Mesodermal cell (in vitro differentiated cells): ENCODE data around the gene TYW1.
"Not testable (repeated sequence)": the region's sequence is repeated elsewhere in the genome, so short reads cannot be mapped to it uniquely, and the experiment has no call there.

Source experiments
- H3K27ac ChIP-seq: 2 replicates; pipeline ENCODE4 v1.7.0; 2013; ENCODE audit warnings: mild to moderate bottlenecking, low read depth, low read length, moderate library complexity; ENCODE audit not compliant: severe bottlenecking
- H3K36me3 ChIP-seq: 2 replicates; pipeline ENCODE4 v1.7.1; 2013; ENCODE audit warnings: mild to moderate bottlenecking, low read length, moderate library complexity; ENCODE audit not compliant: control insufficient read depth, insufficient read depth
- H3K4me1 ChIP-seq: one replicate; pipeline ENCODE4 v1.7.1; 2013; ENCODE audit warnings: mild to moderate bottlenecking, low read length; ENCODE audit not compliant: insufficient read depth, control insufficient read depth, poor library complexity, severe bottlenecking
- H3K4me3 ChIP-seq: 2 replicates; pipeline ENCODE4 v1.7.0; 2013; ENCODE audit warnings: low read length, control low read depth, mild to moderate bottlenecking; ENCODE audit not compliant: insufficient read depth, poor library complexity, severe bottlenecking; ENCODE audit errors: extremely low read depth
- H3K9me3 ChIP-seq: 2 replicates; pipeline ENCODE4 v1.7.1; 2013; ENCODE audit warnings: mild to moderate bottlenecking, low read length, moderate library complexity; ENCODE audit not compliant: control insufficient read depth
- WGBS, 2 experiments: methylation state at CpG; one replicate each; pipeline ENCODE4 v1.1.5; 2013; ENCODE audit warnings: missing lambda C conversion rate in 2 of 2; ENCODE audit not compliant: insufficient coverage in 2 of 2; 5-methylcytosine and 5-hydroxymethylcytosine counted together

Gene TYW1

DNA sequence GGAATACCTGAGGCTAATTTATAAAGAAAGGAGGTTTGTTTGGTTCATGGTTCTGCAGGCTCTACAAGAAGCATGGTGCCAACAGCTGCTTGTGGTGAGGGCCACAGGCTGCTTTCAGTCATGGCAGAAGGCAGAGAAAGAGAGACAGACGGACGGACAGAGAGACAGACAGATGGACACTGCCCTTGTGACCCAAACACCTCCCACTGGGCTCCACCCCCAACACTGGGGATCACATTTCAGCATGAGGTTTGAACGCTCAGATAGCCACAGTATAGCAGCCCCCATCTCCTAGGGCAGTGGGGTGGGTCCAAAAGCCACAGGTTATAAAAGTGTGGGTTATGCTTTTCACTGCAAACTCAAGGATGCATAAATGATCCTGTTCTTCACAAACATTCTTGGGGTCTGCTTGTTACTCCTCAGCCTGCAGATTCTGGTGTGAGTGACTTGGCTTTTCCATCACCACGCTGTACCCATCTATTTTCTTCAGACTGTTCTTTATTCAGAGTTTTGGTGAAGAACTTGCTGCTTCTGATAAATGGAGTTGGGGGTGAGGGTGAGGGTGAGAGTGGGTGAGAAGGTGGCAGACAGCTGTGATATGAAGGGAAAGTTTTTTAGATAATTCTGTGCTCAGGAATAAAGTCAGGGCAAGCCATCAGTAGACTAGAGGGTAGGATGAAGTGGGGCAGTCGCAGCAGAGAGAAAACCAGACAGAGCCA, 194.5 kb downstream of the TYW1 start:
- H3K9me3 ChIP-seq, H3K36me3 ChIP-seq, H3K4me1 ChIP-seq, H3K27ac ChIP-seq, H3K4me3 ChIP-seq: not testable (repeated sequence)
- no CpG with 5 or more reads among the region's 5 CpGs for WGBS, 2 experiments

DNA sequence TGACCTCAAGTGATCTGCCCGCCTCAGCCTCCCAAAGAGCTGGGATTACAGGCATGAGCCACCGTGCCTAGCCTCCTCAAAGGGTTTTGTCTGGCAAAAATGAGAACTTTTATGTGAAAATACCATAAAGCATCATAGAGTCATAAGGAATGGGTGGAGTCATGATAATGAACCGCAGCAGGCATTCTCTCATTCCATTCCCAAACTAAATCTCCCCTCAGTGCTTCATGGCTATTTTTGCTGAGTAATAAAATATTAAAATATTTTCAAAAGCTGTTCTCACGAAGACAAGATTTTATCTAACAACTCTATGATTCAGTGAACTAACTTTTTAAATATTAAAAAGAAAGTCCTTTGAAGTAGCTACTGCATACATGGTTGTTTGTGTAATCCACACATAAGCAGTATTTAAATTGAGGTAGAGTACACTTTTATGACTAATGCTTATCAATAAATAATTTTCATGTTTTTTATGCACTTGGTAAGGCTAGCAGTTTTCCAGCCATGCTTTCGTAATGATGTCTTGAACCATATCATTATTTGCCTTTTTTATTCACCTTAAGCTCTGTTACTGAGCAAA, 195.6 kb downstream of the TYW1 start:
- H3K9me3 ChIP-seq, H3K4me3 ChIP-seq, H3K4me1 ChIP-seq, H3K27ac ChIP-seq, H3K36me3 ChIP-seq: not testable (repeated sequence)
- WGBS, 2 experiments, result 100% methylated on average over 1 of the region's 5 CpGs; no CpG with 5 or more reads in 1 of the 2 experiments

DNA sequence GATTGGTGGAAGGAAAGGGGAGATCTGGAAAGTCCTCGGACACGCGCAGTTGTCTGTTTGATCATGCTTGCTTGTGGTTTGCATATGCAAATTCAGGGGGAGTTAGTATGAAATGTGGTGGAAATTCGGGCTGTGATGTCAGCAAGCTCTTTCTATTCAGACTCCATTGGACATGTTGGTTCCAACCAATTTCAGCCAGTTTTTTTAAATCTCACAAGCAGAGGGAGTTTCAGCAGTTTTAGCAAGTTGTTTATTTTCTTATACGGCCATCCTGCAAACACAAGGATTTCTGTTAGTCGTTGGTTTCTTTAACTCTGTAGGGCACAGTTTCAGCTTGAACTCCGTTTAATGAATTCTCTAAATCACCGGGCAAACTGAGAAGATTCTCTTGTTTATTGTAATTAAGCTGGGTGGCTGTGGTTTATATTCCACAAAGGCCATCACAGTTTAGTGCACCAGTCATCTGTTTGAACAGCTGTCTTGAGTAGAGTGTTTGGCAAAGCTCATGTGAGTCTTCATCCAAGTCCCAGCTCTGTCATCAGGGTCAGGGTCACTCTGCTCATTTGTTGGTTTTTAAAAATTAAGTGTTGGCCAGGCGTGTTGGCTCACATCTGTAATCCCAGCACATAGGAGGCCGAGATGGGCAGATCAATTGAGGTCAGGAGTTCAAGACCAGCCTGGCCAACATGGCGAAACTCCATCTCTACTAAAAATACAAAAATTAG, 196.4 kb downstream of the TYW1 start:
- H3K9me3 ChIP-seq, H3K36me3 ChIP-seq, H3K4me1 ChIP-seq, H3K4me3 ChIP-seq, H3K27ac ChIP-seq: not testable (repeated sequence)
- WGBS, 2 experiments, result 93 to 96% methylated on average over 2 to 7 of the region's 11 CpGs

DNA sequence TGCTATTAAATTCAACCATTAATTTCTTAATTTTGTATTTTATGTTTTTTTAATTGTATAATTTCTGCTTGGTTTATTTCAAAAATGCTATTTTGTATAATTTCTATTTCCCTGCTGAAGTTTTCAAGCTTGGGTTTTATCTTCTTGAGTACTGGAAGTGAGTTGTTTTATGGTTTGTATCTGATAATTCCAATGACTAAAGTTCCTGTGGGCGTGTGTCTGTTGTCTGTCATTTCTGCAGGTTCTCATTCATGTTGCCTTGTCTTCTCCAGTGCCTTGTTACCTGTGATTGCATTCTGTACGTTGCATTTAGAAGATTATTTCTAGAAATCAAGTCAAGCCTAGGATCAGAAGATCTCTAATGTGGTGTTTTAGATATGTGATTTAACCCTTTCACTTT, 199.5 kb downstream of the TYW1 start:
- not testable (repeated sequence) for H3K27ac ChIP-seq, H3K9me3 ChIP-seq, H3K4me3 ChIP-seq, H3K4me1 ChIP-seq, H3K36me3 ChIP-seq
- 60 to 100% methylated on average over 1 of the region's 2 CpGs for WGBS, 2 experiments

DNA sequence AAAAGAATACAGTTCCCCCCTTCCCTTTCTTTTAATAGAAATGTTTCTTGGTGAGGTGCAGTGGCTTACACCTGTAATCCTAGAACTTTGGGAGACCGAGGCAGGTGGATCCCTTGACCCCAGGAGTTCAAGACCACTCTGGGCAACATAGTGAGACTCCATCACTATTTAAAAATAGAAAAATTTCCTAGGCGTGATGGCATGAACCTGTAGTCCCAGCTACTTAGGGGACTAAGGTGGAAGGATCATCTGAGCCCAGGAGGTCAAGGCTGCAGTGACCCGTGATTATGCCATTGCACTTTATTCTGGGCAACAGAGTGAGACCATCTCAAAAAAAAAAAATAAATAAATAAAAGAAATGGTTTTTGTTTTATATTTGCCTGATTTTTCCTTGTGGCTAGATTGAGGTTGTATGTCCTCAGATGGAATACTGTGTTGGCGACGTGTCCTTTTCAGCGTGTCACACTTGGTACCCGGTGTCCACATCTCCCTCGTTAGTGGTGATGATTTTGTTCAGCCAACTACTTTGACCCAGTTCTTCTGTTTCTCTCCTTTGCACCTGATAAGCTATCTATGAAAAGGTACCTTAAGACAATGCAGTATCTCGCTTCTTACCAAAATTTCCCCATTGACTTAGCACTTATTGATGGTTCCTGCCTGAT, 202.4 kb downstream of the TYW1 start:
- WGBS, 2 experiments, result no CpG with 5 or more reads among the region's 9 CpGs
- H3K27ac ChIP-seq, H3K4me1 ChIP-seq, H3K4me3 ChIP-seq, H3K36me3 ChIP-seq, H3K9me3 ChIP-seq: not testable (repeated sequence)

DNA sequence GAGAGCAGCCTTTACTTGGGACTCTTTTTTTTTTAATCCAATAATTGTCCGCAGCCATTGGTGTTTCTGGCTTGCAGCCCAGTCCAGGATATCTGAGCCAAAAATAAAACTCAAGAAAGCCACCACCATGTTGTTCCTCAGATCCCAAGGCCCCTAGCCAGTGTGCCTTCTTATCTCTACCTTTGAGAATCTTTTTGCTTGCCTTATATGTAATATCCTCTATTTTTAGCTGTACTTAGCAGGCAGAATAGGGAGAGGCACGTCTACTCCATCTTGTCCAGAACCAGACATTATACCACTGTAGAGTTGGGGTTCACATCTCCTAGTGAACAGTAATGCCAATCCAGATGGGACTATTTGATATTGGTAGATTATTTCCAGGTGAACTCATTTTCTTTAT, 209.1 kb downstream of the TYW1 start:
- not testable (repeated sequence) for H3K27ac ChIP-seq, H3K4me3 ChIP-seq, H3K36me3 ChIP-seq, H3K4me1 ChIP-seq, H3K9me3 ChIP-seq
- 100% methylated on average over 1 of the region's 2 CpGs; no CpG with 5 or more reads in 1 of the 2 experiments for WGBS, 2 experiments

DNA sequence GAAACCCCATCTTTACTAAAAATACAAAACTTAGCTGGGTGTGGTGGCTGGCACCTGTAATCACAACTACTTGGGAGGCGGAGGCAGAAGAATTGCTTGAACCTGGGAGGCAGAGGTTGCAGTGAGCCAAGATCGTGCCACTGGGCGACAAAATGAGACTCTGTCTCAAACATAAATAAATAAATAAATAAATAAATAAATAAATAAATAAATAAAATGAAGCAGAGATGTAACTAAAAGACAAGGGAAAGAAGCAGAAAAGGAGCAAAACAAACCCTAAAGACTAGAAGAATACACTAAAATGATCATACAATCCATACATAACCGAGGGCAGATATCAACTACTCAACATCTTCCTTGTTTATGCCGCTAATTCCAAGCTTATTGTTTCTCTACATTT, 209.8 kb downstream of the TYW1 start:
- Histone ChIP-seq H3K4me3 (no peak overlapping the region), H3K27ac (no peak overlapping the region), H3K9me3 (no peaks in the 10 kb centered on the region), H3K36me3 (no peaks in the 10 kb centered on the region), H3K4me1 (no peaks in the 10 kb centered on the region)
- 93 to 100% methylated on average over 2 to 3 of the region's 5 CpGs for WGBS, 2 experiments

DNA sequence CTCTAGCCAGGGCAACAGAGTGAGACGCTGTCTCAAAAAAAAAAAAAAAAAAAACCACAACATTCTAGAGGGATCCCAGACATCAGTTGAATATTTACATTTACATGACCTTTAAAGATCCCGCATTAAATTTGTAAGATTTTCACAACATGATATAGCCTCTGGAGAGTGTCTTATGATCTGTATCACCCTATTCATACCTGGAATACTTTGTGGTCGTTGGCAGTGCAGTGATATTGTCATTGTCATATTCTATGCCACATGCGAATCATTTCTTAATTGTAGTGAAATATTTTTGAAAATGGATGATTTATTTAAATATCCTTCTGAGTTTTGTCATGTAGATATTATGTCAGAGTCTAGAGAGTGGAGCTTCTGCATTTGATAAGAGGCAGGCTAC, 212.0 kb downstream of the TYW1 start:
- not testable (repeated sequence) for H3K4me3 ChIP-seq, H3K9me3 ChIP-seq, H3K27ac ChIP-seq, H3K36me3 ChIP-seq, H3K4me1 ChIP-seq
- no CpG with 5 or more reads among the region's 4 CpGs for WGBS, 2 experiments

DNA sequence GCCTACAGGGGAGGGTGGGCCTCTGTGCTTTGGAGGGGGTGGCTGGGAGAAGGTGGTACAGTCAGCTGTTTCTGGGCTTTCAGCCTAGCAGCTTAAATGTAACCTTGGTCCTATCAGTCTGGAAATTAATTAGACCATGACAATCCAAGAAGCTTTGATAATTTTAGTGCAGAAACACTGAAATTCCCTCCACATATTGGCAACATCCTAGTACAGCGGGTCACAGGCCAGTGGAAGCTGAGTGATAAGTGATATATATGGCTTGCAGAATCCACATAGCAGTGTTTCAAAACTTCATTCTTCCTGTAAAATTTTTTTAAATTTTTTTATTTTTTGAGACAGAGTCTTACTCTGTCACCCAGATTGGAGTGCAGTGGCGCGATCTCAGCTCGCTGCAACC, 212.6 kb downstream of the TYW1 start:
- no peak overlapping the region for H3K27ac ChIP-seq
- H3K36me3 ChIP-seq, result no peaks in the 10 kb centered on the region
- no peaks in the 10 kb centered on the region for H3K9me3 ChIP-seq
- H3K4me1 ChIP-seq, result no peaks in the 10 kb centered on the region
- no peak overlapping the region for H3K4me3 ChIP-seq
- WGBS, 2 experiments, result 100% methylated on average over 1 of the region's 4 CpGs; no CpG with 5 or more reads in 1 of the 2 experiments

DNA sequence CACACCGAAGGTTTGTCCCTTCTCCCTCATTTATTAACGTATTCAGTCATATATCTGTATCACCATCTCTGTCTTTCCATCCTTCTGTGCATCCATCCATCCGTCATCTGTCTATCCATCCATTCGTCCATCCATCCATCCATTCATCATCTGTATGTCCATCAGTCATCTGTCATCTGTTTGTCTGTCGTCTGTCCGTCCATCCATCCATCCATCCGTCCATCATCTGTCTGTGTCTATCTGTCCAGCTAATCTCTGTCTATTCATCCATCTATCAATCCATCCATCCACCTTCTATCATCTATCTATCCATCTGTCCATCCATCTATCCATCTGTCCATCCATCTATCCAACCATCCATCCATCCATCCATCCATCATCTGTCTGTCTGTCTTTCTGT, 213.9 kb downstream of the TYW1 start:
- 40 to 100% methylated on average over 1 of the region's 7 CpGs for WGBS, 2 experiments
- H3K36me3 ChIP-seq, result no peaks in the 10 kb centered on the region
- no peak overlapping the region for H3K27ac ChIP-seq
- no peaks in the 10 kb centered on the region for H3K9me3 ChIP-seq
- no peak overlapping the region for H3K4me3 ChIP-seq
- no peaks in the 10 kb centered on the region for H3K4me1 ChIP-seq
